GM23338 (cell line): ENCODE measurements around the gene RNF11. TPM values are rescaled to one million over a fixed set of nuclear protein-coding genes. Genes with fewer than 3 reads are reported as not detected.

Experiments
- ATAC-seq: fragments of 200-7000 bp; cut with Tn5 transposase; 3 replicates; pipeline ENCODE4 v1.9.1; 2020
- DNase-seq: peaks from one replicate; pipeline ENCODE4 v3.0.0-alpha.2; 2015; ENCODE audit warnings: low spot score
- H2AFZ ChIP-seq: fragments of 200-600 bp; sonication (generic); 2 replicates; pipeline ENCODE4 v1.8.0; 2016; ENCODE audit warnings: antibody characterized with exemption, mild to moderate bottlenecking, moderate library complexity
- H3F3A ChIP-seq: fragments of 200-600 bp; sonication (generic); replicated peaks from 2 replicates; pipeline ENCODE4 v1.8.0; 2017; ENCODE audit warnings: antibody characterized with exemption, mixed run types, low read depth
- H3K27ac ChIP-seq: fragments of 200-600 bp; sonication (generic); 2 replicates; pipeline ENCODE4 v1.6.1; 2016; ENCODE audit warnings: low read depth
- H3K27me3 ChIP-seq: fragments of 200-600 bp; sonication (generic); 2 replicates; pipeline ENCODE4 v1.8.0; 2016; ENCODE audit warnings: mild to moderate bottlenecking, mixed run types, moderate library complexity; ENCODE audit not compliant: insufficient read depth
- H3K36me3 ChIP-seq: fragments of 200-600 bp; sonication (generic); 2 replicates; pipeline ENCODE4 v1.8.0; 2016; ENCODE audit warnings: mild to moderate bottlenecking; ENCODE audit not compliant: insufficient read depth
- H3K4me1 ChIP-seq: fragments of 200-600 bp; sonication (generic); 2 replicates; pipeline ENCODE4 v1.8.0; 2016; ENCODE audit warnings: mild to moderate bottlenecking, moderate library complexity; ENCODE audit not compliant: insufficient read depth
- H3K4me2 ChIP-seq: fragments of 200-600 bp; sonication (generic); 2 replicates; pipeline ENCODE4 v1.7.1; 2017; ENCODE audit warnings: mixed run types
- H3K4me3 ChIP-seq: fragments of 200-600 bp; sonication (generic); 2 replicates; pipeline ENCODE4 v1.6.1; 2016; ENCODE audit warnings: mixed run types
- H3K79me2 ChIP-seq: fragments of 200-600 bp; sonication (generic); replicated peaks from 2 replicates; pipeline ENCODE4 v1.8.0; 2017; ENCODE audit warnings: mild to moderate bottlenecking; ENCODE audit not compliant: insufficient read depth
- H3K9me2 ChIP-seq: fragments of 200-600 bp; sonication (generic); 2 replicates; pipeline ENCODE4 v1.8.0; 2017; ENCODE audit not compliant: insufficient read depth
- H4K20me1 ChIP-seq: fragments of 200-600 bp; sonication (generic); replicated peaks from 2 replicates; pipeline ENCODE4 v1.8.0; 2017; ENCODE audit warnings: mild to moderate bottlenecking; ENCODE audit not compliant: insufficient read depth
- H3K27ac Mint-ChIP-seq: 2 replicates; pipeline ENCODE4 v1.8.0; 2020; ENCODE audit warnings: inconsistent platforms, mild to moderate bottlenecking, moderate library complexity, mixed read lengths
- H3K27me3 Mint-ChIP-seq: 3 replicates; pipeline ENCODE4 v1.8.0; 2022; ENCODE audit warnings: low read depth, mild to moderate bottlenecking, moderate library complexity, mixed read lengths, inconsistent platforms; ENCODE audit not compliant: insufficient read depth, poor library complexity
- H3K36me3 Mint-ChIP-seq: 3 replicates; pipeline ENCODE4 v1.8.0; 2021; ENCODE audit warnings: low read depth, mild to moderate bottlenecking, inconsistent platforms, moderate library complexity, mixed read lengths
- H3K4me1 Mint-ChIP-seq: 3 replicates; pipeline ENCODE4 v1.8.0; 2020; ENCODE audit warnings: mild to moderate bottlenecking, inconsistent platforms, mixed read lengths
- H3K4me3 Mint-ChIP-seq: 3 replicates; pipeline ENCODE4 v1.8.0; 2021; ENCODE audit warnings: moderate library complexity, mild to moderate bottlenecking, inconsistent platforms, mixed read lengths
- H3K9me3 Mint-ChIP-seq: 3 replicates; pipeline ENCODE4 v1.8.0; 2020; ENCODE audit warnings: moderate library complexity, mild to moderate bottlenecking, inconsistent platforms, mixed read lengths
- CREB1 ChIP-seq: fragments of 250-450 bp; sonication (Bioruptor Pico); IDR thresholded peaks from 2 replicates; pipeline ENCODE4 v1.5.0; 2020; ENCODE audit warnings: low read depth, mild to moderate bottlenecking, moderate library complexity
- CTCF ChIP-seq, 2 experiments: fragments of 200-600 bp in 1 of 2; sonication (generic) in 1 of 2; conservative IDR thresholded peaks; 2 replicates each; pipeline versions ENCODE4 v1.5.1 to v1.6.1; 2016 to 2017; ENCODE audit warnings: antibody characterized with exemption in 2 of 2, low read depth in 2 of 2, mild to moderate bottlenecking in 2 of 2, moderate library complexity in 1 of 2
- ETS1 ChIP-seq: IDR thresholded peaks from 2 replicates; pipeline ENCODE4 v1.6.1; 2016; ENCODE audit warnings: antibody characterized with exemption
- EZH2 ChIP-seq: fragments of 200-600 bp; sonication (generic); IDR thresholded peaks from one replicate; pipeline ENCODE4 v1.8.0; 2017; ENCODE audit warnings: antibody characterized with exemption, mild to moderate bottlenecking, low read depth; ENCODE audit not compliant: unreplicated experiment
- EZH2phosphoT487 ChIP-seq: fragments of 200-600 bp; sonication (generic); IDR thresholded peaks from one replicate; pipeline ENCODE4 v1.8.1; 2018; ENCODE audit warnings: antibody characterized with exemption; ENCODE audit not compliant: unreplicated experiment
- JUNB ChIP-seq: IDR thresholded peaks from one replicate; pipeline ENCODE4 v1.6.1; 2016; ENCODE audit warnings: antibody characterized with exemption; ENCODE audit not compliant: unreplicated experiment
- NANOG ChIP-seq: IDR thresholded peaks from 2 replicates; pipeline ENCODE4 v1.6.1; 2016; ENCODE audit warnings: antibody characterized with exemption, borderline replicate concordance
- POLR2AphosphoS5 ChIP-seq: IDR thresholded peaks from 2 replicates; pipeline ENCODE4 v1.6.1; 2016; ENCODE audit warnings: antibody characterized with exemption, low read depth
- REST ChIP-seq: IDR thresholded peaks from one replicate; pipeline ENCODE4 v1.6.1; 2018; ENCODE audit warnings: antibody characterized with exemption; ENCODE audit not compliant: unreplicated experiment
- STAT1 ChIP-seq: IDR thresholded peaks from one replicate; pipeline ENCODE4 v1.6.1; 2016; ENCODE audit warnings: antibody characterized with exemption; ENCODE audit not compliant: unreplicated experiment
- ZNF114 ChIP-seq: fragments of 250-450 bp; sonication (Bioruptor Pico); IDR thresholded peaks from 2 replicates; pipeline ENCODE4 v1.5.0; 2020; ENCODE audit warnings: mild to moderate bottlenecking, moderate library complexity
- ZNF331 ChIP-seq: fragments of 250-450 bp; sonication (Bioruptor Pico); IDR thresholded peaks from 2 replicates; pipeline ENCODE4 v1.5.0; 2020; ENCODE audit warnings: low read depth, mild to moderate bottlenecking, moderate library complexity
- ZNF462 ChIP-seq: fragments of 250-450 bp; sonication (Bioruptor Pico); IDR thresholded peaks from 2 replicates; pipeline ENCODE4 v1.5.0; 2020; ENCODE audit warnings: mild to moderate bottlenecking, moderate library complexity
- polyA plus RNA-seq: library from polyadenylated mRNA; unstranded; fragments of >200 nt; fragmentation: Nextera tagmentation; extraction: Ambion mirVana; gene quantifications from 2 replicates; pipeline ENCODE4 v1.2.1, GENCODE V29; 2016
- total RNA-seq: library from RNA; depleted of rRNA; stranded (reverse); fragments of >200 nt; shearing (Covaris generic); gene quantifications from 2 replicates; pipeline ENCODE4 v1.2.3, GENCODE V29; 2014

The RNF11 gene
- total and polyA plus RNA-seq, 2 experiments from 2014 or later, result 22.3 to 43.0 TPM

- no peaks in the 10 kb centered on the region for H3K9me2 ChIP-seq
- H3K27ac ChIP-seq, result no peak overlapping the region
- peaks cover 8% of the 10 kb centered on the region for H3K27me3 Mint-ChIP-seq
- no peaks in the 10 kb centered on the region for H3F3A ChIP-seq
- H3K27ac Mint-ChIP-seq, result no peak overlapping the region
- DNase-seq (peak; percentile 50), ATAC-seq (peak; percentile 58)
- peaks cover 52% of the 10 kb centered on the region for H3K79me2 ChIP-seq
- peak overlapping the region; percentile 99 for H3K4me2 ChIP-seq
- H2AFZ ChIP-seq, result peak overlapping the region; percentile 92
- no peaks in the 10 kb centered on the region for H3K36me3 Mint-ChIP-seq
- H3K4me1 ChIP-seq, result peaks cover 27% of the 10 kb centered on the region
- H3K4me3 ChIP-seq, result peak overlapping the region; percentile 96
- H3K27me3 ChIP-seq, result peaks cover 15% of the 10 kb centered on the region; the same call in 1 of the 2 replicates
- TF ChIP-seq POLR2AphosphoS5 (no peak), STAT1 (no peak), ZNF462 (CRISPR knock-in tag) (no peak), EZH2 (no peak), CREB1 (CRISPR knock-in tag) (no peak), JUNB (no peak), NANOG (no peak), EZH2phosphoT487 (no peak), ETS1 (no peak), ZNF114 (CRISPR knock-in tag) (no peak), REST (no peak), CTCF (conservative IDR thresholded peaks at IDR 0.05; ENCODE audit: low read depth in 2 of 2) (no peak), ZNF331 (CRISPR knock-in tag) (no peak)
- H3K36me3 ChIP-seq, result no peaks in the 10 kb centered on the region
- H3K4me1 Mint-ChIP-seq, result peaks cover 24% of the 10 kb centered on the region
- H3K9me3 Mint-ChIP-seq, result no peaks in the 10 kb centered on the region
- no peak overlapping the region for H3K4me3 Mint-ChIP-seq
- peaks cover 27% of the 10 kb centered on the region for H4K20me1 ChIP-seq
These were observed 668 bp downstream of the RNF11 start for GRCh38 chr1:51236531-51237350.
